Activated CD4-positive, alpha-beta memory T cell treated with anti-CD3 and anti-CD28 coated beads for 36 hours (primary cell): ENCODE results near the gene TNP1. TPM values are rescaled to one million over a fixed set of nuclear protein-coding genes. Genes with fewer than 3 reads are reported as not detected.

Source experiments
- CTCF ChIA-PET: fragments of 350-600 bp; sonication (Branson Sonifier 250); formaldehyde crosslinking; loops from one replicate; lab custom pipeline; 2021; ENCODE audit warnings: antibody characterized with exemption, inconsistent platforms; lab: Charles Lee
- POLR2A ChIA-PET: fragments of 350-600 bp; sonication (Branson Sonifier 250); formaldehyde crosslinking; loops from one replicate; lab custom pipeline; 2021; ENCODE audit warnings: antibody characterized with exemption; lab: Charles Lee
- DNase-seq: peaks from one replicate; pipeline ENCODE4 v3.0.0-alpha.2; 2020
- H3K27ac Mint-ChIP-seq: one replicate; pipeline ENCODE4 v1.8.0; 2021; ENCODE audit warnings: mixed read lengths
- H3K27me3 Mint-ChIP-seq: one replicate; pipeline ENCODE4 v1.8.0; 2021; ENCODE audit warnings: mixed read lengths
- H3K36me3 Mint-ChIP-seq: one replicate; pipeline ENCODE4 v1.8.0; 2021; ENCODE audit warnings: mixed read lengths
- H3K4me1 Mint-ChIP-seq: one replicate; pipeline ENCODE4 v1.8.0; 2021; ENCODE audit warnings: low read depth, mixed read lengths
- H3K4me3 Mint-ChIP-seq: one replicate; pipeline ENCODE4 v1.8.0; 2021; ENCODE audit warnings: mild to moderate bottlenecking, mixed read lengths
- H3K9me3 Mint-ChIP-seq: one replicate; pipeline ENCODE4 v1.8.0; 2021; ENCODE audit warnings: mixed read lengths
- intact Hi-C: fragments of 100-400 bp; cut with micrococcal nuclease; formaldehyde crosslinking; loops from one replicate; pipeline ENCODE4 v1.15.1; 2023
- total RNA-seq, 2 experiments: library from RNA; stranded (reverse); gene quantifications; one replicate each; pipeline ENCODE4 v1.2.3, GENCODE V29; 2021

Gene TNP1
- total RNA-seq, 2 experiments from 2014 or later: not detected

GRCh38 chr2:216855605-216856004 lies 4.3 kb downstream of the TNP1 start:
- intact Hi-C loops: loop anchor here (5.0 kb wide), 1 partner anchor 367 kb away; no protein-coding TSS in a partner anchor
- CTCF ChIA-PET: no interaction called here
- POLR2A ChIA-PET: no interaction called here
- Mint-ChIP-seq H3K4me1 (peaks cover 11% of the 10 kb centered on the region), H3K4me3 (no peak overlapping the region), H3K36me3 (no peaks in the 10 kb centered on the region), H3K9me3 (no peaks in the 10 kb centered on the region), H3K27ac (no peak overlapping the region), H3K27me3 (no peaks in the 10 kb centered on the region)
- DNase-seq: no peak

GRCh38 chr2:216855079-216855478 lies 4.8 kb downstream of the TNP1 start:
- POLR2A ChIA-PET: no interaction called here
- no peaks in the 10 kb centered on the region for H3K27me3 Mint-ChIP-seq
- no peak overlapping the region for H3K27ac Mint-ChIP-seq
- no peak overlapping the region for H3K4me3 Mint-ChIP-seq
- intact Hi-C loops: loop anchor here (5.0 kb wide), 1 partner anchor 367 kb away; no protein-coding TSS in a partner anchor
- no peaks in the 10 kb centered on the region for H3K36me3 Mint-ChIP-seq
- peaks cover 11% of the 10 kb centered on the region for H3K4me1 Mint-ChIP-seq
- H3K9me3 Mint-ChIP-seq: no peaks in the 10 kb centered on the region
- CTCF ChIA-PET: no interaction called here
- DNase-seq: no peak

GRCh38 chr2:216851486-216852090 lies 8.3 kb downstream of the TNP1 start:
- H3K27me3 Mint-ChIP-seq: peaks cover 4% of the 10 kb centered on the region
- no peaks in the 10 kb centered on the region for H3K9me3 Mint-ChIP-seq
- intact Hi-C loops: no loop called here
- ChIA-PET POLR2A (no interaction called here), CTCF (no interaction called here)
- DNase-seq: no peak
- H3K4me3 Mint-ChIP-seq: no peak overlapping the region
- H3K27ac Mint-ChIP-seq: no peak overlapping the region
- H3K4me1 Mint-ChIP-seq: no peaks in the 10 kb centered on the region
- H3K36me3 Mint-ChIP-seq: no peaks in the 10 kb centered on the region

GRCh38 chr2:216850665-216851322 lies 9.1 kb downstream of the TNP1 start:
- ChIA-PET CTCF (no interaction called here), POLR2A (no interaction called here)
- Mint-ChIP-seq H3K9me3 (no peaks in the 10 kb centered on the region), H3K36me3 (no peaks in the 10 kb centered on the region), H3K4me3 (no peak overlapping the region), H3K27me3 (peaks cover 4% of the 10 kb centered on the region), H3K27ac (no peak overlapping the region), H3K4me1 (no peaks in the 10 kb centered on the region)
- intact Hi-C loops: no loop called here
- DNase-seq: peak; percentile 11

GRCh38 chr2:216849987-216850386 lies 9.9 kb downstream of the TNP1 start:
- CTCF ChIA-PET: no interaction called here
- H3K9me3 Mint-ChIP-seq: no peaks in the 10 kb centered on the region
- DNase-seq: peak; percentile 21
- H3K27me3 Mint-ChIP-seq: peaks cover 4% of the 10 kb centered on the region
- intact Hi-C loops: no loop called here
- no peaks in the 10 kb centered on the region for H3K4me1 Mint-ChIP-seq
- H3K36me3 Mint-ChIP-seq: no peaks in the 10 kb centered on the region
- H3K27ac Mint-ChIP-seq: no peak overlapping the region
- POLR2A ChIA-PET: no interaction called here
- no peak overlapping the region for H3K4me3 Mint-ChIP-seq

GRCh38 chr2:216845426-216845825 lies 14.4 kb downstream of the TNP1 start:
- intact Hi-C loops: no loop called here
- POLR2A ChIA-PET: interaction anchor here (0.6 kb wide), 1 partner anchor 36 kb away, joined by 3 read pairs; no protein-coding TSS in a partner anchor
- DNase-seq: no peak
- Mint-ChIP-seq H3K4me1 (no peaks in the 10 kb centered on the region), H3K36me3 (no peaks in the 10 kb centered on the region), H3K9me3 (no peaks in the 10 kb centered on the region), H3K27me3 (peaks cover 4% of the 10 kb centered on the region), H3K4me3 (no peak overlapping the region), H3K27ac (no peak overlapping the region)
- CTCF ChIA-PET: no interaction called here

GRCh38 chr2:216842636-216843035 lies 17.2 kb downstream of the TNP1 start:
- POLR2A ChIA-PET: no interaction called here
- CTCF ChIA-PET: no interaction called here
- H3K9me3 Mint-ChIP-seq: no peaks in the 10 kb centered on the region
- no peak overlapping the region for H3K27ac Mint-ChIP-seq
- no peak for DNase-seq
- intact Hi-C loops: no loop called here
- no peak overlapping the region for H3K4me3 Mint-ChIP-seq
- no peaks in the 10 kb centered on the region for H3K27me3 Mint-ChIP-seq
- no peaks in the 10 kb centered on the region for H3K4me1 Mint-ChIP-seq
- no peaks in the 10 kb centered on the region for H3K36me3 Mint-ChIP-seq

- DNase-seq: no peak
- no peaks in the 10 kb centered on the region for H3K36me3 Mint-ChIP-seq
- no peak overlapping the region for H3K27ac Mint-ChIP-seq
- peaks cover 5% of the 10 kb centered on the region for H3K27me3 Mint-ChIP-seq
- intact Hi-C loops: no loop called here
- no peak overlapping the region for H3K4me3 Mint-ChIP-seq
- ChIA-PET CTCF (no interaction called here), POLR2A (no interaction called here)
- H3K4me1 Mint-ChIP-seq: no peaks in the 10 kb centered on the region
- H3K9me3 Mint-ChIP-seq: no peaks in the 10 kb centered on the region
These were observed 20.2 kb downstream of the TNP1 start for GRCh38 chr2:216839688-216840087.

GRCh38 chr2:216838151-216838550 lies 21.7 kb downstream of the TNP1 start:
- ChIA-PET CTCF (no interaction called here), POLR2A (no interaction called here)
- no peaks in the 10 kb centered on the region for H3K9me3 Mint-ChIP-seq
- peaks cover 5% of the 10 kb centered on the region for H3K27me3 Mint-ChIP-seq
- intact Hi-C loops: no loop called here
- no peak for DNase-seq
- H3K27ac Mint-ChIP-seq: no peak overlapping the region
- no peaks in the 10 kb centered on the region for H3K36me3 Mint-ChIP-seq
- no peak overlapping the region for H3K4me3 Mint-ChIP-seq
- no peaks in the 10 kb centered on the region for H3K4me1 Mint-ChIP-seq

GRCh38 chr2:216837740-216838139 lies 22.1 kb downstream of the TNP1 start:
- Mint-ChIP-seq H3K4me1 (no peaks in the 10 kb centered on the region), H3K4me3 (no peak overlapping the region), H3K27ac (no peak overlapping the region), H3K27me3 (peaks cover 5% of the 10 kb centered on the region), H3K9me3 (no peaks in the 10 kb centered on the region), H3K36me3 (no peaks in the 10 kb centered on the region)
- ChIA-PET POLR2A (no interaction called here), CTCF (no interaction called here)
- DNase-seq: no peak
- intact Hi-C loops: no loop called here

- no peak overlapping the region for H3K4me3 Mint-ChIP-seq
- no peaks in the 10 kb centered on the region for H3K9me3 Mint-ChIP-seq
- CTCF ChIA-PET: no interaction called here
- no peaks in the 10 kb centered on the region for H3K4me1 Mint-ChIP-seq
- POLR2A ChIA-PET: no interaction called here
- no peak for DNase-seq
- intact Hi-C loops: no loop called here
- H3K27me3 Mint-ChIP-seq: peaks cover 10% of the 10 kb centered on the region
- H3K27ac Mint-ChIP-seq: no peak overlapping the region
- H3K36me3 Mint-ChIP-seq: no peaks in the 10 kb centered on the region
These were observed 26.8 kb downstream of the TNP1 start for GRCh38 chr2:216833061-216833460.

GRCh38 chr2:216830346-216830745 lies 29.5 kb downstream of the TNP1 start:
- Mint-ChIP-seq H3K4me1 (no peaks in the 10 kb centered on the region), H3K4me3 (no peak overlapping the region), H3K36me3 (no peaks in the 10 kb centered on the region), H3K27me3 (peaks cover 5% of the 10 kb centered on the region), H3K27ac (no peak overlapping the region), H3K9me3 (no peaks in the 10 kb centered on the region)
- intact Hi-C loops: no loop called here
- no peak for DNase-seq
- CTCF ChIA-PET: no interaction called here
- POLR2A ChIA-PET: no interaction called here

- Mint-ChIP-seq H3K4me1 (no peaks in the 10 kb centered on the region), H3K4me3 (no peak overlapping the region), H3K36me3 (no peaks in the 10 kb centered on the region), H3K9me3 (no peaks in the 10 kb centered on the region), H3K27me3 (peaks cover 5% of the 10 kb centered on the region), H3K27ac (no peak overlapping the region)
- intact Hi-C loops: no loop called here
- CTCF ChIA-PET: no interaction called here
- POLR2A ChIA-PET: no interaction called here
- DNase-seq: no peak
These were observed 30.3 kb downstream of the TNP1 start for GRCh38 chr2:216829533-216829932.
